ENCODE measurements around the gene LTO1.

LTO1 gene

DNA sequence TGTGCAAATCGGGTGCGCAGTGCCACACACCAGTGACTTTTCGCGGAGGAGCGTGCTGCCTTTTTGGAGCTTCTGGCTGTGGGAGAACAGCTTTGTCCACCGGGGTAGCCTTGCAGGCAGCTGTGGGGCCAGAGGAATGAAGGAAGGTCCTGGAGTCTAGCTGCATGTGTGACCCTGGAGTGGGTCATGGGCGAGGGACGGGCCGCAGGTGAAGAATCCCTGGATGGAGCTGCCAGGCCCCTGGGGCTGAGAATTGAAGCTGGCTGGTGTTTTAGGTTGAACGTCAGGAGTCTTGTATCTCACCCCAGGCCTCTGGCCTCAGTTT, 25.6 kb downstream of the LTO1 start:
- H3K27me3 ChIP-seq (ENCODE audit: insufficient read depth, poor library complexity, severe bottlenecking): no peaks in the 10 kb centered on the region
- H3K27ac ChIP-seq (replicated peaks): no peak overlapping the region

DNA sequence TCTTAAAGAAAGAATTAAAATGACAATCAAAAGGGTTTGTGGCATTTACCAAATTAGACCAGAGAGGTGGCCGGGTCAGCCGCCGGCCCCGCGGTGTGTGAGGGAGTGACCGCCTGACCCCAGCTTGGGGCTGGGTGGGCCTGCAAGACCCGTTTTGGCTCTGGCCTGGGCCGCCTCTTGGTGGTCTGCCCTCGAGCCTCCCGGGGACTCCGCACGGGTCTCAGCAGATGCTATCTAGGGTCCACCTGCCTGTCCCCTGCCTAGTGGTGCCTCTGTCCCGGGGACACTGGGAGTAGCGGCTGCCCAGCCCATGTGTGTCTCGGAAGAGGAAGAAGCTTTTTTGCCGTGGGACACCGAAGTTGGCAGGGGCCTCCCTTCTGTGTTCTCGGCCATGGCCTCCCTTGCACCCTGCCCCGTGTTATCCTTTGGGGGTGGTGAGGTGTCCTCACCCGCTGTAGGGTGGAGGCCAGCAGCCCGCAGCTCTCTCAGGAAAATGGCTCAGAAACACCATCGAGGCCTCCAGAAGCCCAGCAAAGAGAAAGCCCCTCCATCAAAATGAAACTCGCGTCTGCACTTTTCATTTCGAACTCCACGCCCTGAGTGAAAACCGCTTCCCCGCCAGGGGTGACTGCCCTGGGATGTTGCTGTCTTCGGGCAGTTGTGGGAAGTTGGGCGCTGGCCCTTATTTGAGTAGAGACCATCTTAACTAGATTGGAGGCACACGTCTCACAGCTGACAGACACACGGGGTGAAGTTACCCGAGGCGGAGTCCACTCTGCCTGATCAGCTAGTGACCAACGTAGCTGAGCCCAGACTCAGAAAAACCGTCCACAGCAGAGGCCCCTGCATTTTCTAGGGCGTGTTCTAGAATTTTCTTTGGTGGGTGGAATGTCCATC, 26.2 kb downstream of the LTO1 start:
- Histone ChIP-seq H3K27me3 (ENCODE audit: insufficient read depth, poor library complexity, severe bottlenecking) (no peaks in the 10 kb centered on the region), H3K4me3 (replicated peaks; ENCODE audit: insufficient read depth, low read length) (no peak overlapping the region), H3K27ac (replicated peaks) (no peak overlapping the region)
- no peak for DNase-seq (ENCODE audit: low read depth in 1 of 2, low spot score in 1 of 2)
- TF ChIP-seq, protein P1, sequence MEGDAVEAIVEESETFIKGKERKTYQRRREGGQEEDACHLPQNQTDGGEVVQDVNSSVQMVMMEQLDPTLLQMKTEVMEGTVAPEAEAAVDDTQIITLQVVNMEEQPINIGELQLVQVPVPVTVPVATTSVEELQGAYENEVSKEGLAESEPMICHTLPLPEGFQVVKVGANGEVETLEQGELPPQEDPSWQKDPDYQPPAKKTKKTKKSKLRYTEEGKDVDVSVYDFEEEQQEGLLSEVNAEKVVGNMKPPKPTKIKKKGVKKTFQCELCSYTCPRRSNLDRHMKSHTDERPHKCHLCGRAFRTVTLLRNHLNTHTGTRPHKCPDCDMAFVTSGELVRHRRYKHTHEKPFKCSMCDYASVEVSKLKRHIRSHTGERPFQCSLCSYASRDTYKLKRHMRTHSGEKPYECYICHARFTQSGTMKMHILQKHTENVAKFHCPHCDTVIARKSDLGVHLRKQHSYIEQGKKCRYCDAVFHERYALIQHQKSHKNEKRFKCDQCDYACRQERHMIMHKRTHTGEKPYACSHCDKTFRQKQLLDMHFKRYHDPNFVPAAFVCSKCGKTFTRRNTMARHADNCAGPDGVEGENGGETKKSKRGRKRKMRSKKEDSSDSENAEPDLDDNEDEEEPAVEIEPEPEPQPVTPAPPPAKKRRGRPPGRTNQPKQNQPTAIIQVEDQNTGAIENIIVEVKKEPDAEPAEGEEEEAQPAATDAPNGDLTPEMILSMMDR (IDR thresholded peaks at IDR 0.05; ENCODE audit: insufficient read depth, low read length): no peak
- TF ChIP-seq GABPA (IDR thresholded peaks at IDR 0.05; ENCODE audit: low read depth) (no peak), POLR2AphosphoS5 (IDR thresholded peaks at IDR 0.05; ENCODE audit: low read depth) (no peak), SPI1 (IDR thresholded peaks at IDR 0.05; ENCODE audit: borderline replicate concordance, low read depth) (no peak)
- TF ChIP-seq, protein P2, sequence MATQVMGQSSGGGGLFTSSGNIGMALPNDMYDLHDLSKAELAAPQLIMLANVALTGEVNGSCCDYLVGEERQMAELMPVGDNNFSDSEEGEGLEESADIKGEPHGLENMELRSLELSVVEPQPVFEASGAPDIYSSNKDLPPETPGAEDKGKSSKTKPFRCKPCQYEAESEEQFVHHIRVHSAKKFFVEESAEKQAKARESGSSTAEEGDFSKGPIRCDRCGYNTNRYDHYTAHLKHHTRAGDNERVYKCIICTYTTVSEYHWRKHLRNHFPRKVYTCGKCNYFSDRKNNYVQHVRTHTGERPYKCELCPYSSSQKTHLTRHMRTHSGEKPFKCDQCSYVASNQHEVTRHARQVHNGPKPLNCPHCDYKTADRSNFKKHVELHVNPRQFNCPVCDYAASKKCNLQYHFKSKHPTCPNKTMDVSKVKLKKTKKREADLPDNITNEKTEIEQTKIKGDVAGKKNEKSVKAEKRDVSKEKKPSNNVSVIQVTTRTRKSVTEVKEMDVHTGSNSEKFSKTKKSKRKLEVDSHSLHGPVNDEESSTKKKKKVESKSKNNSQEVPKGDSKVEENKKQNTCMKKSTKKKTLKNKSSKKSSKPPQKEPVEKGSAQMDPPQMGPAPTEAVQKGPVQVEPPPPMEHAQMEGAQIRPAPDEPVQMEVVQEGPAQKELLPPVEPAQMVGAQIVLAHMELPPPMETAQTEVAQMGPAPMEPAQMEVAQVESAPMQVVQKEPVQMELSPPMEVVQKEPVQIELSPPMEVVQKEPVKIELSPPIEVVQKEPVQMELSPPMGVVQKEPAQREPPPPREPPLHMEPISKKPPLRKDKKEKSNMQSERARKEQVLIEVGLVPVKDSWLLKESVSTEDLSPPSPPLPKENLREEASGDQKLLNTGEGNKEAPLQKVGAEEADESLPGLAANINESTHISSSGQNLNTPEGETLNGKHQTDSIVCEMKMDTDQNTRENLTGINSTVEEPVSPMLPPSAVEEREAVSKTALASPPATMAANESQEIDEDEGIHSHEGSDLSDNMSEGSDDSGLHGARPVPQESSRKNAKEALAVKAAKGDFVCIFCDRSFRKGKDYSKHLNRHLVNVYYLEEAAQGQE (IDR thresholded peaks at IDR 0.05; ENCODE audit: insufficient replicate concordance, low read depth): no peak

More for the DNA sequence above, 25.6 kb downstream of the LTO1 start:
- H3K4me3 ChIP-seq (replicated peaks; ENCODE audit: insufficient read depth, low read length): no peak overlapping the region
- DNase-seq (ENCODE audit: low read depth in 1 of 2, low spot score in 1 of 2): no peak
- TF ChIP-seq, protein P2 (IDR thresholded peaks at IDR 0.05; ENCODE audit: insufficient replicate concordance, low read depth): no peak
- TF ChIP-seq GABPA (IDR thresholded peaks at IDR 0.05; ENCODE audit: low read depth) (no peak), POLR2AphosphoS5 (IDR thresholded peaks at IDR 0.05; ENCODE audit: low read depth) (no peak), SPI1 (IDR thresholded peaks at IDR 0.05; ENCODE audit: borderline replicate concordance, low read depth) (no peak)
- TF ChIP-seq, protein P1 (IDR thresholded peaks at IDR 0.05; ENCODE audit: insufficient read depth, low read length): no peak

DNA sequence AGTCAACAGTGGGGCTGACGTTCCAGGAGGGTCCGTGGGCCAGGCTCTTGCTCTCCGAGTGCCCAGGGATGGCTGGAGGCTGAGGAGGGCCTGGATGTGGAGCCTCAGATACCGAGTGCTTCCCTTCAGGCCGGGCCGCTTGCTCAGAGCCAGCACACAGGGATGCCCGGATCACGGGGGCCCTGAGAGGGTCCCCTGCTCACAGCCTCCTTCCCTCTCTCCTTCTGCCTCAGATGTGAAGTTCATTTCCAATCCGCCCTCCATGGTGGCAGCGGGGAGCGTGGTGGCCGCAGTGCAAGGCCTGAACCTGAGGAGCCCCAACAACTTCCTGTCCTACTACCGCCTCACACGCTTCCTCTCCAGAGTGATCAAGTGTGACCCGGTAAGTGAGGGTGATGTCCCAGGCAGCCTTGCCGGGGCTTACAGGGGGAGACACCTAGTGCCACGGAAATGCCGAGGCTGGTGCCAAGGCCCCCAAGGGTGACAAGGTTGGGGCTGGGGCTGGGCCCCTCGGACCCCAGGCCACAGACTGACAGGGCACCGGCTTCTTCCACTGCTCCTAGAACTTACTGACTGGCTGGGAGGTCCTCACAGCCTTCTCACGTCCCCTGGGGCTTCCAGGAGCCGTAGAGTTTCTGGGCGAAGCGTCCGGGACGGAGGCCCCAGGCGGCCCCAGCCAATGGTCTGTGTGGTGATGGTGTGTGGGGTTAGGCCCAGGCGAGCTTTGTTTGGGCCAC, 27.2 kb downstream of the LTO1 start:
- Histone ChIP-seq H3K27me3 (ENCODE audit: insufficient read depth, poor library complexity, severe bottlenecking) (no peaks in the 10 kb centered on the region), H3K4me3 (replicated peaks; ENCODE audit: insufficient read depth, low read length) (no peak overlapping the region), H3K27ac (replicated peaks) (no peak overlapping the region)
- TF ChIP-seq GABPA (IDR thresholded peaks at IDR 0.05; ENCODE audit: low read depth) (no peak), POLR2AphosphoS5 (IDR thresholded peaks at IDR 0.05; ENCODE audit: low read depth) (no peak), SPI1 (IDR thresholded peaks at IDR 0.05; ENCODE audit: borderline replicate concordance, low read depth) (no peak)
- TF ChIP-seq, protein P1 (IDR thresholded peaks at IDR 0.05; ENCODE audit: insufficient read depth, low read length): no peak
- TF ChIP-seq, protein P2 (IDR thresholded peaks at IDR 0.05; ENCODE audit: insufficient replicate concordance, low read depth): no peak
- DNase-seq (ENCODE audit: low read depth in 1 of 2, low spot score in 1 of 2): no peak

All from HL-60 (cell line).